HG02973 (cell line): ENCODE measurements around the gene ANKS4B.
A peak's percentile ranks its signal among the peaks of the same experiment; 100 is the strongest.
"Not testable (repeated sequence)": the region's sequence is repeated elsewhere in the genome, so short reads cannot be mapped to it uniquely, and the experiment has no call there.

Experiments used
- ATAC-seq: cut with Tn5 transposase; IDR thresholded peaks from one replicate; pipeline ENCODE4 v1.9.1; 2021; ENCODE audit warnings: moderate library complexity; ENCODE audit not compliant: unreplicated experiment

ANKS4B gene

GRCh38 chr16:21283521-21284289 is 50.2 kb downstream of the ANKS4B start:
- ATAC-seq, result no peak

GRCh38 chr16:21284414-21284813 is 50.9 kb downstream of the ANKS4B start:
- no peak for ATAC-seq

GRCh38 chr16:21285314-21285713 is 51.8 kb downstream of the ANKS4B start:
- no peak for ATAC-seq

- ATAC-seq, result not testable (repeated sequence)
Measured at GRCh38 chr16:21289789-21290188, 56.3 kb downstream of the ANKS4B start.

GRCh38 chr16:21300309-21301167 is 67.0 kb downstream of the ANKS4B start:
- ATAC-seq, result peak; percentile 46

GRCh38 chr16:21301168-21301894 is 67.8 kb downstream of the ANKS4B start:
- ATAC-seq, result peak; percentile 65

GRCh38 chr16:21301895-21302291 is 68.4 kb downstream of the ANKS4B start:
- no peak for ATAC-seq

- no peak for ATAC-seq
Measured at GRCh38 chr16:21302454-21302853, 69.0 kb downstream of the ANKS4B start.

- ATAC-seq, result no peak
Measured at GRCh38 chr16:21302898-21303528, 69.5 kb downstream of the ANKS4B start.
